ENCODE data around the gene RPS26. TPM values are rescaled to one million over a fixed set of nuclear protein-coding genes. Genes with fewer than 3 reads are reported as not detected.
"Not testable (repeated sequence)": the region's sequence is repeated elsewhere in the genome, so short reads cannot be mapped to it uniquely, and the experiment has no call there.

Gene RPS26
- total RNA-seq (96.2 TPM), polyA plus RNA-seq (774 TPM)

DNA sequence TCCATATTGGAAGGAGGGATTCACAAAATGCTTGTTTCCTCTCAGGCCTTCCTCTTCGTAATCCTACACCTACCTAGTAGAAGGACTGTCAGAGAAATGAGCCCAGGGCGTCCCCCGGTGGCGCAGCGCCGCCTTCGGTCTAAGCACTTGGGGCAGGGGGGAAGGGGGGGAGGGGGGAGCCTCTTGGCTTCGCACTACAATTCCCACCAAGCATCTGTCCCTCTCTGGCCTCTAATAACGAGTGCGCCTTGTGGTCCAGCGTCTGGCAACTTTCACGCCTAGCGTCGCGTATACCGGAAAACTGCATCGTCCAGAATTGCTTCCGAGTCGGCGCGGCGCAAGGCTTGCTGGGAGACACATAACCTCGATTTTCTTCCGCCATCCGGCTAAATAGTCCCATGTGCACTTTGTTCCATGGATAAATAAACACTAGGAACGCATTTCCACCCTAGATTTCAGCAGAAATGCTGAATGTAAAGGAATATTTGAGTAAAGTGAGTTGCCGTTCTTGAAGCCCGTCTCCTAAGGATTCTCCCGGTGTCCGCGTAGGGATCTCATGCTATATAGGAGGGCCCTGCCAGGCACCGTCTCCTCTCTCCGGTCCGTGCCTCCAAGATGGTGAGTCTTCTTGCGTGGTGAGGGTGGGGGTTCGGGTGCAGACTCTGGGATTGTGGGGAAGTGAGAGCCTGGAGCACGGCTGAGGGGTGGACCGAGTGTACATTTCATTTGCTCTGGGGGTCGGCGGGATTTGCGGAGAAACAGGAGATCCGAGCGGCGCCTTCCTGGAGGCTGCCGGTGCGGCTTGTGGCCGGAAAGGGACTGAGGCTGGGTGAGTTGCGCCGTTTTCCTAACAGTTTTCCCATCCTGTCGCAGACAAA lies at the start of gene RPS26:
RPS26 (plus strand) TSS at position 367 of the 878 bp plus-strand sequence; CDS start at position 616, 249 bp downstream.
- Histone ChIP-seq H3K4me1 (ENCODE audit: insufficient read depth) (no peaks in the 10 kb centered on the region), H3K27ac (ENCODE audit: low read depth) (peak within 1 kb of the TSS; percentile 61), H3K4me3 (ENCODE audit: low read depth, low read length) (peak within 1 kb of the TSS; percentile 71), H3K36me3 (ENCODE audit: insufficient read depth) (peaks cover 2% of the 10 kb centered on the region)
- under 1% methylated on average over 50 of the region's 50 CpGs for WGBS
- peak; percentile 99 for DNase-seq (ENCODE audit: extremely low spot score)

DNA sequence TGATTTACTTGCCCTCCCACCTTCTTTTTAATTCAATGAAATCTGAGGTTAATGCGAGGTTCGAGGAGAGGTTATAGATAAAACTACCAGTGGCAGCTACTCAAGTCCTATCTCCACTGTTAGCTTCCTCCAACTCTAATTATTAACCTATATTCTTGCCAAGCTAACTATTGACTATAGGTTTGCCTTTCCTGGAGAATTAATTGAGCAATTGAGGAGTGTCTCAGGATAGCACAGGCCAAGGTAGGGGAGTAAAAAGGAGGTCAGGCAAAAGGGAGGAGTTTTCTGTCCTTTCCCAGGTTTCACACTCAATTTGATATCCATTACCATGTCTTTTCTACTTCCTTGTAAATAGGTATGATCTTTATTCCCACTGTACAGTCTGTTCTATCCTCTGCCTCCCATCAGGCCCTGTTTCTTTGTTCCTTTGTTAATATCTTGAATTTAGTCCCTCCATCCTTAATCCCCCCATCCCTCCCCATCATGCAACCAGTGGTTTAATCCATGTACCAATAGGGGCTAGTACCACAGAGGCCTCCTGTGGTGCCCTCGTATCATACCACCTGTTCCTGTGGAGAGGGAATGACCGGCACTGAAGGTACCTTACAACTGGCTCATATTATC lies 48.4 kb upstream of the RPS26 start:
- 86% methylated on average over 4 of the region's 4 CpGs for WGBS
- no peak for DNase-seq (ENCODE audit: extremely low spot score)
- Histone ChIP-seq H3K27ac (ENCODE audit: low read depth) (no peak overlapping the region), H3K4me1 (ENCODE audit: insufficient read depth) (no peaks in the 10 kb centered on the region), H3K36me3 (ENCODE audit: insufficient read depth) (peaks cover 19% of the 10 kb centered on the region), H3K4me3 (ENCODE audit: low read depth, low read length) (no peak overlapping the region)

- no peak for DNase-seq (ENCODE audit: extremely low spot score)
- WGBS, result 75% methylated on average over 8 of the region's 8 CpGs
- Histone ChIP-seq H3K4me1 (ENCODE audit: insufficient read depth) (no peaks in the 10 kb centered on the region), H3K27ac (ENCODE audit: low read depth) (no peak overlapping the region), H3K4me3 (ENCODE audit: low read depth, low read length) (no peak overlapping the region), H3K36me3 (ENCODE audit: insufficient read depth) (peaks cover 14% of the 10 kb centered on the region)
These were observed 46.4 kb upstream of the RPS26 start for GRCh38 chr12:55995366-55995765.

GRCh38 chr12:55996201-55996714 lies 45.5 kb upstream of the RPS26 start:
- no peak for DNase-seq (ENCODE audit: extremely low spot score)
- Histone ChIP-seq H3K27ac (ENCODE audit: low read depth) (no peak overlapping the region), H3K36me3 (ENCODE audit: insufficient read depth) (peaks cover 10% of the 10 kb centered on the region), H3K4me1 (ENCODE audit: insufficient read depth) (no peaks in the 10 kb centered on the region), H3K4me3 (ENCODE audit: low read depth, low read length) (peak overlapping the region; percentile 53)
- 25% methylated on average over 14 of the region's 14 CpGs for WGBS

DNA sequence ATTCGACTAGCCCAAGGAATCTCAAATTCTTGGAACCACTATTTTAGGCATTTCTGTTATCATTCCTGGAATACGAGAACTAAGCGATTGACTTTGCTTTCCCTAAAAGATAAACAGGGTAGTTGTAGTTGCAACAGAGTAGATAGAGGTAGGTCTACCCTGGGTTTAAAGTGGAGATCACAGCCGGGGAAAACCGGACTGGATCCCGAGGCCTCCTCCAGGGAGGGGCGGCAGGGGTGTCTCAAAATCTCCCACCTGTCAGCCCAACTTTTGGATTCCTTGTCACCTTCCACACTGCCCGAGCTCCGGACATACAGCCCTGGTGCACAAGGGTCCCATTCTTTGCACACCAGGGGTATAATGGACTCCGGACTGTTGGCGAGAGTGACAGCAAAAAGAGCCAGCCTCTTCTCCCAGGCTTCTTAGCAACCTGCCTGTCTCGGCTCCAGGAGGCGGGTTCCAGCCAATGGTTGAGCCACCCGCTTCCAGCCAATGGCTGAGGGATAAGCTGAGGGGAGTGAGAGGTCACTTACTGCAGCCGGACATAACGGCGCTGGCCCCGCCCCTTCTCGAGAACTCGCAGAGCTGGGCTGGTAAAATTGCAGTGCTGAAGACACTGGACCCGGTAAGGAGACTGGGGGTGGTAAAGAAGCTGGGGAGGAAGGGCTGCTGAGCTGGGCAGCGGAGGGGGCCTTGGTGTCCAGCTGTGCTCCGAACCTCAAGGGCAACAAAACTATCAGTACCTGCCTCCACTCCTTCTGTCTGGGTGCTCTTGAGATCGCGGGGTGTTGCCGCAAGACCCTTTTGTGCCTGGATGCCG lies 44.8 kb upstream of the RPS26 start, which contains the start of gene SUOX:
SUOX (plus strand) TSS at position 562 of the 820 bp plus-strand sequence. CDS start 4,946 bp downstream, outside the sequence.
- Histone ChIP-seq H3K4me1 (ENCODE audit: insufficient read depth) (no peaks in the 10 kb centered on the region), H3K36me3 (ENCODE audit: insufficient read depth) (peaks cover 9% of the 10 kb centered on the region), H3K27ac (ENCODE audit: low read depth) (peak within 1 kb of the TSS; percentile 47), H3K4me3 (ENCODE audit: low read depth, low read length) (peak within 1 kb of the TSS; percentile 53)
- WGBS, result under 1% methylated on average over 27 of the region's 27 CpGs
- DNase-seq (ENCODE audit: extremely low spot score), result peak; percentile 93

DNA sequence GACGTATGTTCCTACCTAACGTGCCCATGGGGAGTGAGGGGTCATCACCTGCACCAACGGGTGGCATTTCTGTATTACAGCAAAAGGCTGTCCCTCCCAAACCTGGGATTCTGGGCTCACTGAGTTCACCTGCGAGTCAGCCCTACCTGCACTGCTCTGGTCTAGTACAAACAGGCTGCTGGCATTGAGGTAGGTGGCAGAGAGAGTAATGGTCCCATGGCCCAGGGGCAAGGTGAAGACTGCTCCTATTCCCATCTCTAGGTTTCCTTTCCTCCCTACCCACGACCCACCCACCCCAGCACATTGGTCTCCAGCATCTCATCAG lies 44.2 kb upstream of the RPS26 start:
- no peak for DNase-seq (ENCODE audit: extremely low spot score)
- WGBS, result 3% methylated on average over 5 of the region's 5 CpGs
- Histone ChIP-seq H3K4me1 (ENCODE audit: insufficient read depth) (no peaks in the 10 kb centered on the region), H3K27ac (ENCODE audit: low read depth) (peak overlapping the region; percentile 47), H3K36me3 (ENCODE audit: insufficient read depth) (peaks cover 6% of the 10 kb centered on the region), H3K4me3 (ENCODE audit: low read depth, low read length) (peak overlapping the region; percentile 53)

DNA sequence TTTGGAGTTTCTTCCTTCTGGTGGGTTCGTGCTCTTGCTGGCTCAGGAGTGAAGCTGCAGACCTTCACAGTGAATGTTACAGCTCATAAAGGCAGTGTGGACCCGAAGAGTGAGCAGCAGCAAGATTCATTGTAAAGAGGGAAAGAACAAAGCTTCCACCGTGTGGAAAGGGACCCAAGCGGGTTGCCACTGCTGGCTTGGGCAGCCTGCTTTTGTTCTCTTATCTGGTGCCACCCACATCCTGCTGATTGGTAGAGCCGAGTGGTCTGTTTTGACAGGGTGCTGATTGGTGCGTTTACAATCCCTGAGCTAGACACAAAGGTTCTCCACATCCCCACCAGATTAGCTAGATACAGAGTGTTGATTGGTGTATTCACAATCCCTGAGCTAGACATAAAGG lies 42.2 kb upstream of the RPS26 start:
- not testable (repeated sequence) for DNase-seq (ENCODE audit: extremely low spot score); H3K27ac ChIP-seq (ENCODE audit: low read depth); H3K4me3 ChIP-seq (ENCODE audit: low read depth, low read length); H3K4me1 ChIP-seq (ENCODE audit: insufficient read depth); H3K36me3 ChIP-seq (ENCODE audit: insufficient read depth)
- 79% methylated on average over 5 of the region's 6 CpGs for WGBS

DNA sequence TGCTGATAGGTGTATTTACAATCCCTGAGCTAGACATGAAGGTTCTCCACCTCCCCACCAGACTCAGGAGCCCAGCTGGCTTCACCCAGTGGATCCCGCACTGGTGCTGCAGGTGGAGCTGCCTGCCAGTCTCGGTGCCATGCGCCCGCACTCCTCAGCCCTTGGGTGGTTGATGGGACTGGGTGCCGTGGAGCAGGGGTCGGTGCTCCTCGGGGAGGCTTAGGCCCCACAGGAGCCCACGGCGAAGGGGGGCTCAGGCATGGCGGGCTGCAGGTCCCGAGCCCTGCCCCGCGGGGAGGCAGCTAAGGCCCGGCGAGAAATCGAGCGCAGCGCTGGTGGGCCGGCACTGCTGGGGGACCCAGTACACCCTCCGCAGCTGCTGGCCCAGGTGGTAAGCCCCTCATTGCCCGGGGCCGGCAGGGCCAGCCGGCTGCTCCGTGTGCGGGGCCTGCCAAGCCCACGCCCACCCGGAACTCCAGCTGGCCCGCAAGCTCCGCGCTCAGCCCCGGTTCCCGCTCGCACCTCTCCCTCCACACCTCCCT lies 41.6 kb upstream of the RPS26 start:
- not testable (repeated sequence) for H3K4me1 ChIP-seq (ENCODE audit: insufficient read depth); DNase-seq (ENCODE audit: extremely low spot score); H3K36me3 ChIP-seq (ENCODE audit: insufficient read depth); H3K4me3 ChIP-seq (ENCODE audit: low read depth, low read length); H3K27ac ChIP-seq (ENCODE audit: low read depth)
- 97% methylated on average over 33 of the region's 33 CpGs for WGBS

- Histone ChIP-seq H3K27ac (ENCODE audit: low read depth) (no peak overlapping the region), H3K4me3 (ENCODE audit: low read depth, low read length) (no peak overlapping the region), H3K4me1 (ENCODE audit: insufficient read depth) (no peaks in the 10 kb centered on the region), H3K36me3 (ENCODE audit: insufficient read depth) (no peaks in the 10 kb centered on the region)
- DNase-seq (ENCODE audit: extremely low spot score), result no peak
- 80% methylated on average over 7 of the region's 7 CpGs for WGBS
These were observed 40.1 kb upstream of the RPS26 start for GRCh38 chr12:56001487-56002100.

DNA sequence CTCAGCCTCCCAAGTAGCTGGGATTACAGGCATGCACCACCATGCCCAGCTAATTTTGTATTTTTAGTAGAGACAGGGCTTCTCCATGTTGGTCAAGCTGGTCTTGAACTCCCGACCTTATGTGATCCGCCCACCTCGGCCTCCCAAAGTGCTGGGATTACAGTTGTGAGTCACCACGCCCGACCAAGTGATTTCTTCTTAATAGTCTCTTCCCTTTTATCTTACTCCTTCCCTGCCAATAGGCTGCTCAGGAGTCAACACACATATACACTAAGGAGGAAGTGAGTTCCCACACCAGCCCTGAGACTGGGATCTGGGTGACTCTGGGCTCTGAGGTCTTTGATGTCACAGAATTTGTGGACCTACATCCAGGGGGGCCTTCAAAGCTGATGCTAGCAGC lies 38.3 kb upstream of the RPS26 start:
- not testable (repeated sequence) for H3K4me1 ChIP-seq (ENCODE audit: insufficient read depth); H3K36me3 ChIP-seq (ENCODE audit: insufficient read depth); H3K27ac ChIP-seq (ENCODE audit: low read depth); H3K4me3 ChIP-seq (ENCODE audit: low read depth, low read length); DNase-seq (ENCODE audit: extremely low spot score)
- WGBS, result 84% methylated on average over 5 of the region's 5 CpGs

- H3K4me3 ChIP-seq (ENCODE audit: low read depth, low read length), result no peak overlapping the region
- H3K36me3 ChIP-seq (ENCODE audit: insufficient read depth), result no peaks in the 10 kb centered on the region
- no peaks in the 10 kb centered on the region for H3K4me1 ChIP-seq (ENCODE audit: insufficient read depth)
- no peak for DNase-seq (ENCODE audit: extremely low spot score)
- no peak overlapping the region for H3K27ac ChIP-seq (ENCODE audit: low read depth)
- 88% methylated on average over 10 of the region's 10 CpGs for WGBS
These were observed 37.5 kb upstream of the RPS26 start for GRCh38 chr12:56004211-56004610.

DNA sequence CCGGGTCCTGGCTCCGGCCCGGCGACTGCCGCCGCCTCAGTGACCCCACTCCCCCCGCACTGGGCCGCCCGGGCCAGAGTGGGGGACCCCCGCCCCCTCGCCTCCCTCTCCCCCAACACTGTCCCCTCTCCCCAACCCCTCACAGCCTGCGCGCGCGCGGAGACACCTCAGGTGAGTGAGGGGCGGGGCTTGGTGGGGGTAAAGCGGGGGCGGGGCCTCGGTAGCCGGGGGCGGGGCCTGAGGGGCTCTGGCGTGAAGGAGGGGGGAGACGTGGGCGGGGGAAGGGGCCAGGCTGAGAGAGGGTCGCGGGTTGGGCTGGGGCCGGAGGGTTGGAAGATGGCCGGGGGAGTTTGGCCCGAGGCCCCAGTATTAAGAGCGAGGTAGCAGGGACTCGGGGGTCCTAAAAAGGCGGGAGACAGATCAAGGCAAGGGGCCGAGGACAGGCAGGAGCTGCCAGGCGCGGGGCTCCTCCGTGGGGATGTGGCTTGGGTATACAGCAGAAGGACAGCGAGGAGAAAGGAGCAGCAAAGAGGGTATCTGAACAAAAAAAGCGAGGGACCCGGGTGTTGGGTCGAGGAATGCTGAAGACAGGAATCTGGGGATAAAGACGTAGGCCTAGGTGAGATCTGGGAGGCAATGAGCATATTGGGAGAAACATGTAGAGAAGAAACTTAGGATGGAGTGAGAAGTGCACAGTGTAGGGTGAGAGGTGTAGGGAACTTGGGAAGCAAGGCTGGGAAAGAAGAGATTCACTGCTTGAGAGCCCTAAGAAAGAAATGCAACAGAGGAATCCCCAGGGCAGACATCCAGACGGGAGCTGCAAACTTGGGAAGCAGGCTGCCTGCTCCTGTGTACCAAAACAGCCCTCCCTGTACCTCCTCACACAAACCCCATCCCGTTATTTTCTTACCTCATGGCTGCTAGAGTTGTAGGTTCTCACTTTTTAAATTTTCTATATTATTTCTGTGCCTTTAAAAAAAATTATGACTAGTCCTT lies 33.9 kb upstream of the RPS26 start:
- no peak for DNase-seq (ENCODE audit: extremely low spot score)

More for the DNA sequence above, 33.9 kb upstream of the RPS26 start:
- peak overlapping the region; percentile 97 for H3K4me3 ChIP-seq (ENCODE audit: low read depth, low read length)
- WGBS, result under 1% methylated on average over 44 of the region's 44 CpGs
- peak overlapping the region; percentile 92 for H3K27ac ChIP-seq (ENCODE audit: low read depth)
- no peaks in the 10 kb centered on the region for H3K4me1 ChIP-seq (ENCODE audit: insufficient read depth)
- no peaks in the 10 kb centered on the region for H3K36me3 ChIP-seq (ENCODE audit: insufficient read depth)
